Putamen (tissue), 1 donor: ENCODE measurements around the gene VEZF1.
"Not testable (repeated sequence)": the region's sequence is repeated elsewhere in the genome, so short reads cannot be mapped to it uniquely, and the experiment has no call there.

ENCODE experiments used
- DNase-seq: peaks from one replicate; pipeline ENCODE4 v3.0.0-alpha.2; 2016; ENCODE audit warnings: low spot score

The VEZF1 gene

DNA sequence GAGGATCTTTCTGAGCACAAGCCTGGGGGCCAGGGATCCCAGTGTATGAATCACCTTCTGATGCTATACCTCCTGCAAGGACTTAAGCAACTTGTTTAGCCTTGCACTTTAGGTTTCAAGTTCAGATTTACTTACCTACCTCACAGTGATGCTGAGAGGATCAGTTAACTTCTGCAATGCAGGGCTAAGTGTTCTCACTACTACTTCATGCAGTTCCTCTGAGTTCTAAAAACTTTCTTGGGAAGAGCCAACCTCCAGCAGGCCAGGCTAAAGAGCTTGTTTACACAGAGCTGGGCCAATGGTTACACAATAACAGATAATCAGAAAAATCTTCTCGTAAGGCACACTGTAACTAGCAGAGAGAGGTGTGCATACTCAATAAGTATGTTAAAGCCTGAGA, 13.0 kb downstream of the VEZF1 start:
- no peak for DNase-seq

DNA sequence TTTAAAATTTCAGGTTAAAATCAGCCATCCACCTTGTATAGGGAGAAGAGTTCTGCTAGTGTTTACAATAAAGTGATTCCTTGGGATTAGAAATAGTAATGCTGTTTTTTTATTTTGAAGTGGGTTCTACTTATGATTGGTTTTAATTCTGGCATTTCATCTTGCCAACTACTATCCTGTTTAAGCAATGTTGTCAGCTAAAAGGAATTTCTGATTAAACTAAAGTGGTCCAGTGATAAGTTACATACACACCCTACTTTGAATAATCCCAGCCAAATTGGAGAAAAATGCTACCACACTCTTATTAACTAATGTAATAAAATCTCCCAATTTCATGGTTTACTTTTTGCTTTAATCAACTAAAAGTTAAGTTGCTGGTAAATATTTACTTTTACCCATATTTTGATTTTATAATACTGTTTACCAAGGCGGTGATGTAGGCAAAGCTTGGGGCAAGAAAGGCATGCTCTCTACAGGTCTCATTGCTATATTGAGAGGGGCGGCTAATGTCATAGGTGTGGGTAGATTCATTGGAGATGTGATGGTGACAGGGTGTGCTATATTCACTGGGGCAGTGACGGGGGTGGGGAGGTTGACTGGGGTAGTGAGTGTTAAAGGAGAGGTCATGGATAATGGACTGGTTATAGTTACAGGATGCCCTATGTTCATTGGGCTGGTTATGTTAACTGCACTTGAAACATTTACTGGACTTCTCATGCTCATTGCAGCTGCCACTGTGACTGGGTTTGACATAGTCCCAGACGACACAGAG, 13.8 kb downstream of the VEZF1 start:
- not testable (repeated sequence) for DNase-seq

DNA sequence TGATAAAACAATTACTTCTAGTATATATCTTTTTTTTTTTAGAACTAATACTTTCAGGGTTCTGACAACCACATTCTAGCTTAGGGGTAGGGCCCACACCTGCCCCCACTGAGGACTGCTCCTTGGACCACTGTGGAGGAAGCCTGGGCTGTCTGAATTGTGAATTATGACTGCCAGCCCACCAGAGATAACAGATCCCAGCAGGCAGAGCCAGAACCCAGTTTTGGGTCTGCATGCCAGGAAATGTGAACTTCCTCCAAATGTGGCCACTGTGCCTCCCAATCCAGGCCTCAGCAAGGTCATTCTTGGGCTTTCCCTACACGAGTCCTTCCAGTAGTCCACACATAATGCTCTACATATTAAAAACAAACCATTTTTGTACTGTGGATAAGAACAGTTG, 15.9 kb downstream of the VEZF1 start:
- DNase-seq, result no peak

- DNase-seq, result no peak
Measured at GRCh38 chr17:57971572-57971971, 16.5 kb downstream of the VEZF1 start.

DNA sequence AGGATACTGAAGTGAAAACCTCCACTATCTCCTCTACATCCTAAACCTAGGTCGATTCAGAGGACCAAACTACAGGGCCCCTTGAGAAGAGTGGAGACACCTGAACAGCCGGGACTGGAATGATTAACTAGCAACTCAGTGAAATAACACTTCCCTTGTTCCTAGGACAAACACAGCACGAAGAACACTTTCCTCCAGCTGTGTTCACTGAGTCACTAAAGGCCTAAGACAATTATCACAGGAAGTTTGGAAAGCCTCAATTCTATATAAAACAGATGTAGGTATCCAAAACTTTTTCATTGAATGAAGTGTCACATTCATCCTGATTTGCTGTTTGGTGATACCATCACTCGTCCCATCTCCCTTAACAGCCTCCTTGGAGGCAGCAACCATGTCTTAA, 17.3 kb downstream of the VEZF1 start:
- DNase-seq, result no peak

DNA sequence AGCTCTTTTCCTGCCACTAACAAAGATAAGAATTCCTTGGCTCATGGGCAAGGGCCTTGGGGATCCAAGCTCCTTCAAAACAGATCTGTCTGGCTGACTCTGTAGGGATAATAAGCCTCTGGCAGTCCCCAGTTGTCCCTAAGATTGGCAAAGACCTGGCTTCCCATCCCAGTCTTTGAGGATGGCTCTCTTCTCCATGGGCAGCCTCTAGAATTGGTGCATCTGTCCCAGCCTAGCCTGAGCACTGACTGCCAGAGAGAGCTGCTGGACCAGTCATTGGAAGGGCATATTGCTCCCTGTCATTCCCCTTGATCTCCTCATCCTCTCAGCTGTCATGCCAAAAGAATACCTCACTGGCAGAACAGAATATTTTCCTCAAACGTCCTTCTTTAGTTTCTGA, 19.6 kb downstream of the VEZF1 start:
- no peak for DNase-seq

DNA sequence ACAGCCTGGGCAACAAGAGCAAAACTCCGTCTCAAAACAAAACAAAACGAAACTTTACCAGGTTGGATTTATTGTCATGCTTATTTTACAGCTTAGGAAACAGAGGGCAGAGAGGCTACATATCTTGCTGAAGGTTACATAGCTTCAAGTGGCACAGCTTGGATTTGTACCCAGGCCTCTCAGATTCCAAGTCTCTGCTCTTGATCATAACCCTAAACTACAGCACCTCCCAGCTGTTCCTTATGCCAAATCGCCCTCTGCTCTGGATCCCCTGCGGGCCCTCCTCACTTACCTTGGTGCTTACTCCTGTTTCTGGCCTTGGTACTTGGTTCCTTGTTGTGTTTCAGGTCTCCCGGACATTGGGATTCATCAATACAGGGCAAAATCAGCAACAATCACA, 21.2 kb downstream of the VEZF1 start:
- no peak for DNase-seq

GRCh38 chr17:57966246-57966645, 21.8 kb downstream of the VEZF1 start:
- no peak for DNase-seq

GRCh38 chr17:57965521-57966160, 22.4 kb downstream of the VEZF1 start:
- no peak for DNase-seq

GRCh38 chr17:57963149-57963511, 24.9 kb downstream of the VEZF1 start:
- DNase-seq, result no peak

DNA sequence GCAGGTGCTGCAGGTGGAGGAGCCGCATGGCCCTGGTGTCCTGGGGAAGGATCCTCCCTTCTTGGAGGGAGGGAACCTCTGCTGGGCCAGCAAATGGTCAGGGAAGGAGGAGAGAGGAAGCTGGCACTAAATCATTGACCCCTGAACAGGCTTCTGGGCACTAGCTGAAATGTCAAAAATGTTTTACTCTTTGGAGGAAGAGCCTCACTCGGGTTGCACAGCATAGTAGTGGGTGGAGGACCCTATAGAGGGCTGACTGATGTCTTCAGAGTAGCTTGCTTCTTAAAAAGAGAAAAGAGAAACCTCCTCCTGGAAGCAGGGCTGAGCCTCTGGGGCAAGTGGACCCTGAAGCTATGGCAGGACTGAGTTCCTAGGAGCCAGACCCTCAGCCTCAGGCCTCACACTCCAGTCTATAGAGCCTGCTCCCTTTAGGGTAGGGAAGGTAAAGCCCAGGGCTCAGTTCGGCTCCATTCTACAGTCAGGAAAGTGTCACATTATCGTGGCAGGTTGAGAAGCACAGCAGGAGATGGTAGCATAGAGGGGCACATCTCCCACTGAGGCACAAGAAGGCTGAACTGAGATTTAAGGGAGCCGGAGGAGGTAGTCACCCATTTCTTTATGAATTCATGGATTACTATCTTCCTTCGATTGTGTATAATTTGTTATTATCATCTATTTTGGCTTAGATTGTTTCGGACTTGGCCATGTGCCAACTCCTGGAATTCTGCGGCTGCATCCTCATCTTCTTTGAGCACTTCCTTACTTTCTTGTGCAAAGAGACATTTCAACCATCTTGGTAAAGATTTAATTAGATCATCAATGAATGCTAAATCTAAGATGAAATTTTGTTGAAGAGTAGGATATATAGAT, 25.5 kb downstream of the VEZF1 start:
- no peak for DNase-seq

DNA sequence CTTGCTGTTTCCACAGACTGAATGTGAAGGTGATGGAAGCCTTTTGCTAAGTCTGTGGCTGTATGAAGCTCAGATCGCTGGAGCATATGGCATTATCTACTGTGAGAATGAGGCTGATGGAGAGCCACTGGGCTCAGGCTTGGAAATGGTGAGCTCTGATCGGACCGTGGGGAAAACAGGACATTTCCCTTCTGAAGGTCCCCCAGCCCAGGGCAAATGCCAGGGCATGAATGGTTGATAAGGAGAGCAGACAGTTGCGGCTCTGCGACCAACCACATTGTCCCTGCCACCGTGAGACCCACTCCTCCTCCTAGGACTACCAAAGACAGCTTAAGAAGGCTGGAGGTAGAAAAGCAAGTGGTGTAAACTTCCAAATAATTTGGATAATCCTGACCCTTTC, 28.1 kb downstream of the VEZF1 start:
- no peak for DNase-seq

- DNase-seq, result not testable (repeated sequence)
Measured at GRCh38 chr17:57958391-57958790, 29.7 kb downstream of the VEZF1 start.

DNA sequence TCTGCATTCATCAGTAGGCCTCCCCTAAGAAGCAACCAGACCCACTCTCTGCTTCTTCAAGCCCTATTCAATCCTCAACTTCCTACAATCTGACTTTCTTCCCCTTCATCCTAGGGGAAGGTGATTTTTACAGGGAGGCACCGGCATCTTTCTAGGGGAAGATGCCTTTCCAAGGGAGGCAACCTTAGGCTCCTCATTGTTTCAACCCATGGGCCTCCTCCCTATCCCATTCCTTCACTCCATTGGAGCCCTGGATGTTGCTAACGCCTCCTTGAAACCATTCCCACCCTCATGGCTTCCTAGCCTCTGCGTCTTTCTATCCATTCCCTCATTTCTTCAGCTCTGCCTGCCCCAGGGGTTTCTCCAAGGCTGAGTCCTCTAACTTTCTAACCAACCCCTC, 30.2 kb downstream of the VEZF1 start:
- no peak for DNase-seq

DNA sequence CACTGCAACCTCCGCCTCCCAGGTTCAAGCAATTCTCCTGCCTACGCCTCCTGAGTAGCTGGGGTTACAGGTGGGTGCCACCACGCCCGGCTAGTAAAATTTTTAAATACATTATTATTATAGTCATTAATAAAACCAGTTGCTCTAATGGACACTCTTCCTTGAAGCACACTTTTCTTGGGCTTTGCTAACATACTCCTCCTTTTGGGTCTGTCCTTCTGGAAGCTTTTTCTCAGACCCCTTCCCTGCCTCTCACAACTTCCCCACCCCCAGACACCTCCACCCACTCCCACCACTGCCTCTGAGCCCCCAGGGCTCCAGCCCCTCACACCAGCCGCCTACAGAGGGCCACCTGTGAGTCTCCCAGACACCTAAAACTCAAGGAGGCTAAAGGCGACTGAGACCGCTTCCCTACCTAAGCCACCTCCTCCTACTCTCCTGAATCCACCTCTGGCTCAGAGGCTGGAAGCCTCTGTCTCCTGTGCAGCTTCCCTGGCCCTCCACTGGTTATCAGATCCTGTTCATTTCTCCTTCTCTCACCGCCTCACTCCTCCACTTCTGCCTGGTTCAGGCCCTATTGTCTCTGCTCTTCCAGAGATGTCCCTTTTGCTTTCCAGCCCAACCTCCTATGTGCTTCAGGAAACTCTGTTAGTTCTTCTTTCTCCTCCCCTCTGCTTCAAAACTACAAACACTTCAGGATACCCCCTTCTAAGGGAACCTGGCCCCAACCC, 30.8 kb downstream of the VEZF1 start:
- no peak for DNase-seq

DNA sequence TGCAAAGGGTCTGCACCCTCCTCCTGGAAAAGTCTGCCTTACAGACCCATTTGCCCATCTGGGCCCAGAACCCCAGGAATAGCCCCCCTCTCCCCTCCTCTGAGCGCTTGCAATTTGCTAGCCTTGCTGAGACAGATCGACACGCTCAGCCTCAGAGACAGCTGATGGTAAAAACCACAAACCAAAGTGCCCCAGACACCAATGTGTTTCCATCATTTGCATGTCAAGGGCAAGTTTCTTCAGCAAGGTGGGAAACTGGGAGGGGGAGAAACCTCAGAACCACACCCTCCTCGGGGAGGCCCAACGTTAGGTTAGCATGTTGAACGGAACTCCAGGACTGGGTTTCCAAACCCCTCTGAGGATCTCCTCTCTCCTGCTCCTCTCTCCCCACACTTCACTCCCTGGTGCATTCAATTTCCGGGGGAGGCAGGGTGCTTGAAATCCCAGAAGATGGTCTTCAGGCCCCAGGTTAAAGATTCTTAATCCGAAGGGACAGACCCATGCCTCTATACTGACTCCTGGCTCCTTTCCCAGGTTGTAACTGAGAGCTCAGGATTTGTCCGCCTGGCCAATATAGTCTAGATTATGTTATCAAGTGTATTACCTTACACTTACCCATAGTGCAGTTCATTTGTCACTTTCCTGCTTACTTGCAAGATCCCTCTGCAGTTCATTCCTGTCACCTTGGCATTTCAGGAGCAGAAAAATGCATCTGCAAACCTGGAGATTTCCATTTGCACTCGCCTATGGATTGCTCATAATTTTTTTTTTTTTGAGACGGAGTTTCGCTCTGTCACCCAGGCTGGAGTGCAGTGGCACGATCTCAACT, 31.5 kb downstream of the VEZF1 start:
- no peak for DNase-seq

DNA sequence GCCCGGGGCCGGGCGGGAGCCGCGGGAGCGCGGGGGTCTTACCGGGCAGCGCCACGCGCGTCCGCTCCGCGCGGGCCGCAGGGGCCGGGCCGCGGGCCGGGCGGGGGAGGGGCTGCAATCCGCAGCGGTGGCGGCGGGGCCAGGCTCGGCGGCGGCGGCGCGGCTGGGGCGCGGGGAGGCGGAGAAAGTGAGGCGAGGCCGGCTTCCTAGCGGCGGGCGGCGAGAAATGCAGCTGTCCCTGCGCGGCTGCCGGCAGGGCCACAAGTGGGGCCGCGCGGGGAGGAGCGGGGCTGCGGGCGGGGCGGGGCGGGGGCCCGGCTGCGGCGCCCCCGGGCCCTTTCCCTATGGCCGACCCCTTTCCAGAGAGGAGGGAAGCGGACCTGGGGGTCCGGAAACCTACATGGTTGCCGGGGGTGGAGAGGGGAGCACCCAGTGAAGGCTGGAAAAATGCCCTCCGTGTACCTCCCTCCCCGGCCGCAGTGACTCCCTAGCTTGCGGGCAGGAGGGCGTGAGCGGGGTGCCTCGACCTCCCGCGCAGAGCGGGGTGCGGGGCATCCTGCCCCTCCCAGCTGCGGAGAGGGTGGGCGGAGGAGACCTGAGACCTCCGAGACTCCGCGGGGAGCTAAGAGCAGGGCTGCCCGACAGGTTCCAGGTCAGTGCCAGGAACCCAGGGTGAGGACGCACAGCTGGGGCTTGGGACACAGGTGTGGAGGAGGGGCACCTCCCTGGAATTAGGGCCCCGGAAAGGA, 32.7 kb downstream of the VEZF1 start, which contains the start of gene CUEDC1:
TSS of gene CUEDC1 (minus strand) at position 230 of the 749 bp plus-strand sequence. CDS start 69,848 bp downstream, outside the sequence.
- peak; percentile 76 for DNase-seq

GRCh38 chr17:57954397-57955182, 33.5 kb downstream of the VEZF1 start:
- DNase-seq, result no peak

DNA sequence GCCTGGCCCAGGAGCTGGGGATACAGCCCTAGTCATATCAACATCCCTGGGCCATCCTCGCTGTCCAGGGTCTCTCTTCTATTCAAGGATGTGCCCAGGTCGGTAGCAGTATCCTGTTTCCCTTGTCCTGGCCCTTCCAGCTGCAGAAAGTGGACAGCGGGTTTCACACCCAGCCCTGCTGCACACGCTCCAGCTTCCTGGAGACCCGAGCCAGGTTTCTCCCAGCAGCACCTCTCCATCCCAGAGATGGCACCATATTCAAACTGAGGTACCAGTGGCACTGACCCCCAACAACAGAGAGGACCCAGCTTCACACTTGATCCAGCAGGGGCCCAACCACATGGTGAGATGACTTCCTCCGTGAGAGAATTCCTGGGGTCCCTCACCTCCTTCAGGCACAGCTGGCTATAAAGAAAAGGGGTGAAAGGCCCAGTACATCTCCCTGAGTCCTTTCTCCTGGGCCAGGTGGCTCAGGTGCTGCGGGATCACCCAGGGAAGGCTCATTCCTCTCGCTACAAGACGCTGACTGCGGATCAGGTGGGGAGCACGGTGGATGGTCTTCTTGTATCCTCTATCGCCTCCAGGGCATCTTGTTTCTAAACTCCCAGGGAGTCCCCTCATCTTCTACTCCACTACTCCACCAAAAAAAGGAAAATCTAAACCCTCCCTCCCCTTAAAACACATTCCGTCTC, 34.2 kb downstream of the VEZF1 start:
- DNase-seq, result no peak
